Stimulated activated CD8-positive, alpha-beta memory T cell treated with anti-CD3 and anti-CD28 coated beads, Interleukin-15, amount 100 ng/mL, for 1 hour (primary cell): ENCODE measurements around the gene KRTAP10-12.
"Not testable (repeated sequence)": the region's sequence is repeated elsewhere in the genome, so short reads cannot be mapped to it uniquely, and the experiment has no call there.

Source experiments
- DNase-seq: peaks from one replicate; pipeline ENCODE4 v3.0.0-alpha.2; 2020; ENCODE audit warnings: low read depth

The KRTAP10-12 gene

GRCh38 chr21:44697172-44697810 lies at the start of gene KRTAP10-12:
KRTAP10-12 (plus strand) TSS chr21:44697172; CDS start chr21:44697202, 30 bp downstream.
- DNase-seq: not testable (repeated sequence)

- DNase-seq: no peak
Observed at GRCh38 chr21:44647222-44647552, 49.8 kb upstream of the KRTAP10-12 start.

GRCh38 chr21:44648557-44649311 lies 48.2 kb upstream of the KRTAP10-12 start:
- DNase-seq: no peak

GRCh38 chr21:44649521-44650100 lies 47.4 kb upstream of the KRTAP10-12 start:
- DNase-seq: no peak

- DNase-seq: no peak
Observed at GRCh38 chr21:44650265-44650972, 46.6 kb upstream of the KRTAP10-12 start.

GRCh38 chr21:44650973-44651675 lies 45.8 kb upstream of the KRTAP10-12 start:
- no peak for DNase-seq

- DNase-seq: no peak
Observed at GRCh38 chr21:44653123-44653522, 43.8 kb upstream of the KRTAP10-12 start.

- no peak for DNase-seq
Observed at GRCh38 chr21:44653656-44654575, 43.1 kb upstream of the KRTAP10-12 start.

- no peak for DNase-seq
Observed at GRCh38 chr21:44654576-44655175, 42.3 kb upstream of the KRTAP10-12 start, which contains the start of gene KRTAP12-4. KRTAP12-4 (minus strand) TSS chr21:44654659; CDS start chr21:44654614, 45 bp downstream.

GRCh38 chr21:44656868-44657267 lies 40.1 kb upstream of the KRTAP10-12 start:
- DNase-seq: no peak

- DNase-seq: no peak
Observed at GRCh38 chr21:44657635-44658540, 39.1 kb upstream of the KRTAP10-12 start, which contains the start of gene KRTAP12-3. KRTAP12-3 (plus strand) TSS chr21:44657932; CDS start chr21:44657980, 48 bp downstream.

- DNase-seq: no peak
Observed at GRCh38 chr21:44658541-44658910, 38.4 kb upstream of the KRTAP10-12 start.

- DNase-seq: no peak
Observed at GRCh38 chr21:44658913-44659595, 37.9 kb upstream of the KRTAP10-12 start.

- DNase-seq: not testable (repeated sequence)
Observed at GRCh38 chr21:44661567-44661966, 35.4 kb upstream of the KRTAP10-12 start.

- no peak for DNase-seq
Observed at GRCh38 chr21:44664691-44665090, 32.3 kb upstream of the KRTAP10-12 start.

GRCh38 chr21:44666401-44667320 lies 30.3 kb upstream of the KRTAP10-12 start, which contains the start of gene KRTAP12-2:
KRTAP12-2 (minus strand) TSS chr21:44666927; CDS start chr21:44666886, 41 bp downstream.
- DNase-seq: no peak

GRCh38 chr21:44667612-44668011 lies 29.4 kb upstream of the KRTAP10-12 start:
- DNase-seq: no peak
